HG03460 (cell line): ENCODE data around the gene TECR.
"Not testable (repeated sequence)": the region's sequence is repeated elsewhere in the genome, so short reads cannot be mapped to it uniquely, and the experiment has no call there.

Experiments used
- ATAC-seq: cut with Tn5 transposase; IDR thresholded peaks from one replicate; pipeline ENCODE4 v1.9.1; 2021; ENCODE audit not compliant: unreplicated experiment

The TECR gene

DNA sequence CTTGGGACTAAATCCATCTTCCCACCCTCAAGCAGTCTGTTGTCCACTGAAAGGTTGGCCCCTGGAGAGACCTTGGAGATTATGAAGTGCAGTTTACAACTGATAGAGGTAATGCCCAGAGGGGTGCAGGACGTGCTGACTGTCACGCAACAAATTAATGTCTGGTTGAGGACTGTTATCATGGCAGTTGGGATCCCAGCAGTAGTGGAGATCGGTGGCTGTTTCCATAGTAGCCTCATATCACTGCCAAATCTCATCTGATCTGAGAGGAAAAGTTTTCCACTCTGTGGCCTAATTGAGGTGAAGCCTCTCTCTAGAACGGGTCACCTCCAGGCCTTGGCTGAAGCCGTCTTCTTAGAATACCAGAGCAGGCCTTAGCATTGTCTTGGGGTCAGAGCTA lies 4.1 kb downstream of the TECR start:
- ATAC-seq, result no peak

DNA sequence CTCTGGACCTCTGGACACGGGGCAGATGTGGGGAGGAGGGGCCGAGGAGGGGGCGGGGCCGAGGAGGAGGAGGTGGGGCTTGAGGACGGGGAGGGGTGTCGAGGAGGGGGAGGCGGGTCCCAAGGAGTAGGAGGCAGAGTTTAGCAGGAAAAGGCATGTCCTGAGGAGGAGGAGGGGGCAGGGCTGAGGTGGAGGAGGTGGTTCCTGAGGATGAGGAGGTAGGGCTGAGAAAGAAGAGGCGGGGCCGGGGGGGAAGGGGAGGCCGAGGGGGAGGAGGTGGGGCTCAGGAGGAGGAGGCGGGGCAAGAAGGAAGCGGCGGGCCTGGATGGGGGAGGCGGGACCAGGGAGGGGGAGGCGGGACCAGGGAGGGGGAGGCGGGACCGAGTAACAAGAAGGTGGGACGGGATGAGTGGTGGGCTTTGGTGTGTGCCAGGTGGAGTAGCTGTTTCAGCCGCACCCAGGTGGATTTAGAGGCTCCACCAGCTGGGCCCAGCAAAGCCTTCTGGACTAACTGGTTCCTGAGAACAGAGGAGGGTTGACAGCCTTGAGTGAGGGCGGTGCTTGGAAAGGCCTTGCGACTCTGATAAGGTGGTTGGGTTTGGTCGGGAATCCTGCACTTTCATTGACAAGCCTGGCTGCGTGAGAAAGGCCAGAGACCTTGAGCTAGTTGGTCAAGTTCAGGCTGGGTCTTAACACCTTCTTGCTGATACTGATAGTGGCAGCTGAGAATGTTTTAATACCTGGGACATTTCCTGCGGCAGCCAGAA lies 7.7 kb downstream of the TECR start:
- no peak for ATAC-seq

DNA sequence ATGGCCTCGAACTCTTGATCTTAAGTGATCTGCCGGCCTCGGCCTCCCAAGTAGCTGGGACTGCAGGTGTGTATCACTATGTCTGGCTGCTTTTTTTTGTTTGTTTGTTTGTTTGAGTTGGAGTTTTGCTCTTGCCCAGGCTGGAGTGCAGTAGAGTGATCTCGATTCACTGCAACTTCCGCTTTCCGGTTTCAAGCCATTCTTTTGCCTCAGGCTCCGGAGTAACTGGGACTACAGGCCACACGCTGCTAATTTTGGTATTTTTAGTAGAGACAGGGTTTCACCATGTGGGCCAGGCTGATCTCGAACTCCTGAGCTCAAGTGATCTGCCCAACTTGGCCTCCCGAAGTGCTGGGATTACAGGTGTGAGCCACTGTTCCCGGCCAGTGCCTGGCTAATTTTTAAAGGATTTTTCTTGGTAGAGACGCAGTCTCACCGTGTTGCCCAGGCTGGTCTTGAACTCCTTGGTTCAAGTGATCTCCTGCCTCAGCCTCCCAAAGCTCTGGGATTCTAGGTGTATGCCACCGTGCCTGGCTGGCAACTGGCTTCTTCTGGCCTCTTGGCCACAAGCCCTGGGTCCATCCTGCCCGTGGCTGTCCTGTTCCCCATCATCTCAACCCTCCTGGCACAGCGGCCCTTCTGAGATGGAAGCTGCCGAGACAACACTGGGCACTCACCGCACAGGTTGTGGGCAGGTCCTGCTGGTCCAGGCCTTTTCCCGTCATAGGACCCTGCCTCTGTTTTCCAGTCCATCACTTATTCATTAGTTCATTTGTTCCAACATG lies 11.5 kb downstream of the TECR start:
- no peak for ATAC-seq

DNA sequence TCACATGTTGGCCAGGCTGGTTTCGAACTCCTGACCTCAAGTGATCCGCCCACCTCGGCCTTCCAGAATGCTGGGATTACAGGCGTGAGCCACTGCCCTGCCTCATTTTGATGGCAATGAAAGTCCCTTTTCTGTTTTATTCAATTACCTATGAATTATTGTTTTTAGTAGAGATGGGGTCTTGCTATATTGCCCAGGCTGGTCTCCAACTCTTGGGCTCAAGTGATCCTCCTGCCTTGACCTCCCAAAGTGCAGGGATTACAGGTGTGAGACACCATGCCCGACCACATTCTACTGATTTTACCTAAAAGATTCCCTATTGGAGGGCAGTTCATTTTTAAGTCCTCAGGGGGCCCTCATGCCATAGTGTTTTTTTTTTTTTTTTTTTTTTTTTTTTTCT lies 12.6 kb downstream of the TECR start:
- not testable (repeated sequence) for ATAC-seq

DNA sequence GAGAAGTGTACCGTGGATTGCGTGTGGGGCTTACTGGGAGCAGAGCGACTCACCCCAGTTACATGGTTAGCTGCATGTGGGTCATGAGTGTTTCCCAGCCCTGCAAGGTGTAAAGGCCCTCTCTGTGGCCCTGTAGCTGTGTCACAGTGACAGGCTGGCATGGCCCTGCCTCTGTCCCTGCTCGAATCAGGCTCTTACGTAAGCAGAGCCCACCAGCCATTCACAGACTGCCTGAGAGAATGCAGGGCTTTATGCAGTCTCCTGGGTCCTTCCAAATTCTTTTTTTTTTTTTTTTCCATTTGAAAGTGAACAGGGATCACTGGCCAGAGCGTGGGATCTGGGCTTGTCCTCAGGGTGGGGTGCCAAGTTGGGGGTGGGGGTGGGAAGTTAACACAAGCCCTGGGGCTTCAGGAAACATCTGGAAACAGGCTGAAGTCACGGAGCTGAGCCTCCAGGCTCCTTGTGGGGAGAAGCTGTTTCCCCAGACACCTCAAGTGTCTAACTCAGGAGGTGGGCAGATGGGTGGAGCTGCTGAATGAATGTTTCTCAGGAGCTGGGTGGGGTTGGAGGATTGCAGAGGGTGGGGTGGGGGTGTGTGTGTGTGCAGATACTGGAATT lies 13.4 kb downstream of the TECR start:
- no peak for ATAC-seq

DNA sequence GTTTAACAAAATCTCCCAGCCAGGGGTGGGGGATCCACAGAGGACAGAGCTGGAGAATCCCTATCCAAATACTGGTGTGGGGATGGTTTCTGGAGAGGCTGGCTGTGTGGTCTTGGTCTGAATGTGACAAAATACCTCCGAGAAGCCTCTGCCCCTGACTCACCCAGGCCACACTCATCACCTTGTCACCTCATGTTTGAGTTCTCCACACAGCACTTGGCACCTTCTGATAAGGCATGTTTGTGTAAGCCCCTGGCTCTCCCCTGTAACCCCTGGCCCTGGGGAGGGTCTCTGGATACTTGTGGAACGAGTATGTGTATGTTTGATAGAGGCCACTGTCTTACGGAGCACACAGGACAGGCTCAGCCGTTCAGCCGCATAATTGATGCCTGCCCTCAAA lies 14.7 kb downstream of the TECR start:
- no peak for ATAC-seq

DNA sequence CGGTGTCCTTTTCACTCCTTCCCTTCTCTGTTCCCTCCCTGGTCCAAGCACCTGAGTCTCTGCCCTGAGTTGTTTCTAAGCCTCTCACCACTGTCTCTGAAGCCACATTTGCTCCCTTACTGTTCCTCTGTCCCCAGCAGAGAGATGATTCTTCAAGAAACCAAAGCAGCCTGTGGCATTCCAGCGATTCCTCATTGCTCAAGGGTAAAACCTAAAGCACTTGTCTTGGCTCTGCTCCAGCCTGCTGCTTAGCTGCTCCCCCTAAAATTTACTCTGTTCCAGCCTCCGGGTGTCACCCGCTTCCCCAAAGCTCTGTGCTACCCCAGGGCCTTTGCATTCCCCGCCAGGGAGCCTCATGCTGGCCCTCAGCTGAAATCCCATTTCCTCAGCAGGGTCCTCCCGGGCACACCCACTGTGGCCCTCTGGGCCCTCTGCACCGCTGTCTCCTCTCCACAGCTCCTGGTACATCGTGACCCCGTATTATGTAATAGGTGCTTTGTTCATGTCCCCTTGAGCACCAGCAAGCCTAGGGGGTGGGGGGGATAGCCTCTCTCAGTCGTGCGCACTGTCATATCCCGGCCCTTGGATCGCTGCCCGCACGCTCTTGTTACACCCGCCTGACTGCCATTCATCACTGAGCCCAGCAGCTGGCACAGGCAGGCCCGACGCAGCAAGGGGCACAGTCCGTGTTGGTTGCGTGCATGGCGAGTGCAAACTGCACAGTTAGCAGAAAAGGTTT lies 15.8 kb downstream of the TECR start:
- no peak for ATAC-seq

DNA sequence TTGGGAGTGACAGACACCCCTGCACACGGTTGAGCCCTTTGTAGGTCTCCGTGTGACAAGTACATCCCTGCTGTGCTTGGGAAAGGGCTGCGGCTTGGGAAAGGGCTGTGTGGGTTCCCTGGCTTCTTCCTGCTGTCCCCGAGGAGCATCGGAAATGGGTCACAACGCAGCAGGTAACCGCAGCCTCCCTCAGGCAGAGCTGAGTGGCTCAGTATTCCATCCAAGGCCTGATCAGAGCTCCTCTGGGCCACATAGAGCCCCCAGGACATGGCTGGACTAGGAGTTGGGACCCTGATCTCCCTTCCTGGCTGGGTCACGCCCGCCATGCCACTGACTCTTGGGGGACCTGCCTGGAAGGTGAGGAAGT lies 16.3 kb downstream of the TECR start:
- ATAC-seq, result no peak

DNA sequence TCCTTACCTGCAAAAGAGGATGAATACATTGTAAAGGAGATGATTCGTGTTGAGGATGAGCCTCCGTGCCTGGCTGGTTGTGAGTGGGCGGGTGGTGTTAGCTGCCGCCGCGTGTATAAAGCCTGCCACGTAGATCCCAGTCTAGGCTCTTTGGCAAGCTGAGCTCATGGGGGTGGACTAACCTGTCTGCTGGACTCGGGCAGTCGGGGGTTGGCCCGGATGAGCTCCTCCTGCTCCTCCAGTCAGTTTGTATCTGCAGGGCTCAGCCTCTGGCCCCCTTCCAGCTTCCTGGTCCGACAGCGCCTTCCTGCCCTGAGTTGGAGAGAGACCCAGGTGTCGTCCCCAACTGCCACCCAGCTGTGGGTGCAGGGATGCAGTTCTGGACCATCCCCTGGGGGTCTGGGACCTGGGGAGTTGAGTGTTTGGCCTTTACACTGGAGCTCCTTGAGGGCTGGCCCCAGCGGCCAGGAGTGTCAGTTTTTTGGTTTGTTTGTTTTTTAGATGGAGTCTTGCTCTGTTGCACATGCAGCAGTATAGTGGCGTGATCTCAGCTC lies 20.9 kb downstream of the TECR start:
- no peak for ATAC-seq

DNA sequence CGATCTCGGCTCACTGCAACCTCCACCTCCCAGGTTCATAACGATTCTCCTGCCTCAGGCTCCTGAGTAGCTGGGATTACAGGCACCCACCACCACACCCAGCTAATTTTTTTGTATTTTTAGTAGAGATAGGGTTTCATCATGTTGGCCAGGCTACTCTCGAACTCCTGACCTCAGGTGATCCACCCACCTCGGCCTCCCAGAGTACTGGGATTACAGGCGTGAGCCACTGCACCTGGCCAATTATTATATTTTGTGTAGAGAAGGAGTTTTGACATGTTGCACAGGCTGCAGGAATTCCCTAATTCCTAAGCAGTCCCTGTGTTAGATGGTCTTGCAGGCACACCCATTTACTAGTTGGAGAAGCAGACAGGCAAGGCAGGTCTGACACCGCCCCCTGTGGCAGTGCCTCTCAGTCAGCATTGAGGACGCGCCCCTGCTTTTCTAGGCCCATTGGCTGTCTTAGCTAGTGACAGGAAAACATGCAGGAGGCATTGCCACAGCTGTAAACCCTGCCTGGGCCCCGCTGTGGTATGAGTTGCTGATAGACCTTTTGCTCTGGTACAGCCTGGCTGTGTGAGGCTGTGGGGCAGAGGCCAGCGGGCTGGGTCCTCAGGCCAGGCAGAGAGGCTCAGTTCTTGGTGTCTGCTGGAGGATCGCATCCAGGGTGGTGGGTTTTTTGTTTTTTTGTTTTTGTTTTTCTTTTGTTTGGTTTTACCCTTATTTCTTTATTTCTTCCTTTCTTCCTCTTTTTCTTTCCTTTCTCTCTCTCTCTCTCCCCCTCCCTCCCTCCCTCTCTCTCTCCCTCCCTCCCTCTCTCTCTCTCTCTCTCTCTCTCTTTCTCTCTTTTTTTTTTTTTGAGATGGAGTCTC lies 22.0 kb downstream of the TECR start:
- not testable (repeated sequence) for ATAC-seq

DNA sequence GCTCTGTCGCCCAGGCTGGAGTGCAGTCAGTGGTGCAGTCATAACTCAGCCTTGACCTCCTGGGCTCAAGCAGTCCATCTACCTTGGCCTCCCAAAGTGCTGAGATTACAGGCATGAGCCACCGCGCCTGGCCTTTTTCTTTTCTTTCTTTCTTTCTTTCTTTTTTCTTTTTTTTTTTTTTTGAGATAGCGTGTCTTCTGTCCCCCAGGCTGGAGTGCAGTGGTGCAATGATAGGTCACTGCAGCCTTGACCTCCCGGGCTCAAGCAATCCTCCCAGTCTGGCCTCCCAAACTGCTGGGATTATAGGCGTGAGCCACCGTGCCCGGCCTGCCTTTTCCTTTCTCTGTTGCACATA lies 22.6 kb downstream of the TECR start:
- ATAC-seq, result not testable (repeated sequence)

DNA sequence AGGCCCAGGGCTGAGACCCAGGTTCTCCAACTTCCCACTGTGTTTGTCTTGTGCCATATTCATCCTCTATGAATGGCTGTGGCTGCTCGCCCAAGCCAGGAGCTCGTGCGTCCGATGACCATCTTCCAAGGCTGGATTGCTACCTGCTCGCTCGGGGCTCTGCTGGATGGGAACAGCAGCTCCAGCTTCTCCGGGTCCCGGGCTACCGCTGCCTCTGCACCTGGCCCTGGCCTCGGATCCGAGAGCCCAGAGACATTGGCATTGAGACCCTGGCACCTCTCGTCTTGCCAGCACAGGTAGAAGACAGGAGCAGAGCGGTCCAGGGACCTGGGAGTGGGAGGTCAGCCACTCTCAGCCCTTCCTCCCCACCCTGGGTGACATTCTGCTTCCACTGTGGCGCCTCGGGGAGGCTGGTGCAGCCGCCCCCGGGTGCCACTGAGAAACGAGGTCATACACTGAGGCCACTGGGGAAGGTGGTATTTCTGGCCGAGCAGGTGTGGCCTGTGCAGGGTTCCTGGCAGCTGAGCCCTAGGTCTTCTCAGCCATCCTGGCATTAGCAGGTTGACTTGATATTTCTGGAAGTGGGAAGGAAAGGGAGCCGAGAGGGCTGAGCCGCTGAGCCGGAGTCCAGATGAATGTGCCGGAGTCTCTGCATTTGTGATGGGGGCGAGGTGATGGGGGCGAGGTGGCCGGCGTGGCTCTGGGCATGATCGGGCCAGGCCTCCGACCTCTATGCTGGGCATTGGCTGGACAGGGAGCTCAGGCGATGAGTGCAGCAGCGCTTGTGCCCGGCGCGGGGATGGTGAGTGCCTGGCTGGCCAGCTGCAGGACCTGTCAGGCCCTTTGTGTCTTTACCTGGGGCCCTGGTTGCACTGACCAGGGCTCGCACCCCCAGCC lies 23.9 kb downstream of the TECR start:
- no peak for ATAC-seq

DNA sequence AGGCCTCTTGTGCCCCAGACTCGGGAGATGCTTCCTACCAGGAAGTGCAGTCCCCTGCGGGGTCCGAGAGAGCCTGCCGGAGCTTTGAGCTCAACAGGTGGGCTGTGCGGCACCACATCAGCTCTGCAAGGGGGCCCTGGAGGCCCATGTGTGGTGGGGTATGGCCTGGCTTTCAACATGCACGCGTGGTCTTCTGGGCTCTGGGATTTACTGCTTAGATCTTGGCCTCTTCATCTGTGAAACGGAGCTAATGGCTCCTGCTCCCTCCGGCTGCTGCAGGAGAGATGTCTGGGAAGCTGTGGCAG lies 24.5 kb downstream of the TECR start:
- ATAC-seq, result no peak

DNA sequence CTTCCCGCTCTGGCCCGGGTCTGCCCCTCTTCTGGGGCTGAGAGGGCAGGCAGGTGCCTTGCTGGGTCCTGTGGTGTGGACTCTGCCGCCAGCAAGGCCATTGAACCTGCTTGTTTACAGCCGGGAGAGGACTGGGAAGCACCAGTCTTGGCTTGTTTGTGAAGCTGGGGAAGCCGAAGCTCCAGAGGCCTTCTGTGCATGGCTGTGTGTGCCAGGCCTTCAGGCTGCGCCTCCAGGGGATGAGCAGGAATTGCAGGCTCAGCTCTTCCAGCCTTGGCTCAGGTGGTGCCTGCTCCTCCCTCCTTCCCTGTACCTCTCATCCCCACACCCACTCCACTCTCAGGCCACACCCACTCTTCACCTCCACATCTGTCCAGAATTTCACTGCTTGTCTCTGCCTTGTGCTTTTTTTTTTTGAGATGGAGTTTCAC lies 25.0 kb downstream of the TECR start:
- no peak for ATAC-seq

DNA sequence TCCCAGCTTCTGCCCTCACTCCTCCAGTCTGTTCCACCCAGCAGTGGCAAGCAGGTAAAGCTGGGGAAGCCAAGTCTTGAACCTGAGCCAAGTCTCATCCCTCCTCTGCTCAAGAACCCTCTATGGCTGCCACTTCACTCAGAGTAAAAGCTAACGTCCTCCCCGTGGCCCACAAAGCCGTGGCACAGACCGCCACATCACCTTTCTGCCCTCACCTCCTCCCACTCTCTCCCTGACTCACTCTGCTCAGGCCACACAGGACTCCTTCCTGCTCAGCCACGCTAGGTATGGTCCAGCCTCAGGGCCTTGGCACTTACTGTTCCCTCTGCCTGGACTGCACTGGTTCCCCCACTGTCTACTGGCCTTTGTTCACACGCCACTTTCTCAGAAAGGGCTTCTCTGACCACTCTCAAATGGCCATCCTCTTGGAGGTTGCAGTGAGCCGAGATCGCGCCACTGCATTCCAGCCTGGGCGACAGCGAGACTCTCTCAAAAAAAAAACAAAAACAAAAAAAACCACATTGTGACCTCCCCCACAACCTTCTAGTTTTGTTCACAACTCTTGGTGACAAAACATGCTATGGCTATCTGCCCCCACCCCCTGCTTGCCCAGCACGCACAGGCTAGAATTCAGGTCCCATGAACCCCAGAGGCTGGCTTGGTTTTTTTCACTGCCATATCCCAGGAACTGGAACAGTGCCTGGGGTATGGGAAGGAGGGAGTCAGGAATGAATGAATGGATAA lies 26.7 kb downstream of the TECR start:
- ATAC-seq, result no peak

DNA sequence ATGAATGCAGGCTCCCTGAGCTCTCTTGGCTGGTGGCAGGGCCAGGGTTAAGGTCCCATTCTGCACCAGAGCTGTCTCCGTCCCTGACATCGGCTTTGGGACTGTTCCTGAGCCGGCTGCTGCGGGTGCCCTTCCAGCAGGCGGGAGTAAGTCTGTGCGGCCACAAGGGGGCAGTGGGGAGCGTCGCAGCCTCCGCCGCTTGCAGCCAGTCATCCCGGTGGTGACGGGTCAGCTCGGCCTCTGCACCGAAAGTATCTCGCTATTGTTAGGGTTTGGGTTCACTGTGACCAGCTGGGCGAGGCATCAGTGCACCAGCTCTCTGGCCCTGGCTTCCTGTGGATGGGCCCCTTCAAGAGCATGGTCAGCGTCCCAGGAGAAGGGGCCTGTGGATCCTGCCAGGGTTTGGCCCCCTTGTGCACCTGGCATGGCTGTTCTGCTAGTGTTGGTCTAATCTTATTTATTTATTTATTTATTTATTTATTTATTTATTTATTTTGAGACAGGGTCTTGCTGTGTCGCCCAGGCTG lies 27.3 kb downstream of the TECR start:
- ATAC-seq, result no peak

DNA sequence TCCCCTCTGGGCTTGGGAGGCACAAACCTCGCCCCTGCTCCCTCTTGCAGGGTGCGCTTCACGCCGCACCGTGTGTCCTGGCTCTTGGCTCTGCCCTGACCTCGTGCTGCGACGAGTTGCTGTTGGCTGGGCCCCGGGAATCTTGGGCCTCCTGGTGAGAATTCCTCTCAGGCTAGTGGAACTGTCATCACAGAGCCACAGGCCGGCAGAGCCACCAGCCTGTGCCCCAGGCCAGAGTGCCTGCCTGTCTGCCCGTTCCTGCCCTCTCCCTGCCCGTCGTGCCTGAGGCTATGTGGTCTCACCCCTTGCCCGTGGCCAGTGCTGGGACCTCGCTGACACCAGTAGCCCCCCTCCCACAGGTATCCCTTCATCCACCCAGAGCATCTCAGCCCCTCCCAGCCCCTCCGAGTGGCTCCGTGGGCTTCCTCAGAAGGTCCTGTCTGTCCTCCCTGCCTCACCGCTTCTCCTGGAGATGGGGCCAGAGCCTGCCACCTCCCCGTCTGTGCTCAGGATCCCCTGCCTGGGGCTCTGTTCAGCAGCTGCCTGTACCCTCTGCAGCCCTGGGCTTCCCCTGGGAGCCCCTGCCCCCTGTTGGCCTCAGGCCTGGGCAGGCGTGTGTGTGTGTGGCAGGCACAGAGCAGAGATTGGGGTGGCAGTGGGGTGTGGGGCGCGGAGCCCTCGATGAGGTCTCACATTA lies 29.1 kb downstream of the TECR start:
- no peak for ATAC-seq
